HCT116 (cell line): Measurements from ENCODE around the gene SPDYE4.

Source experiments
- YY1 ChIP-seq: IDR thresholded peaks from 2 replicates; pipeline ENCODE4 v1.6.1; 2011; ENCODE audit warnings: low read length, low read depth, moderate library complexity, mild to moderate bottlenecking; ENCODE audit not compliant: insufficient replicate concordance; ENCODE audit errors: extremely low read depth
- TF ChIP-seq, protein P1 (sequence below), 3 experiments: fragments of 200-600 bp in 1 of 3; sonication (generic) in 1 of 3; IDR thresholded peaks in 2 of 3; conservative IDR thresholded peaks in 1 of 3; 2 replicates each; pipeline ENCODE4 v1.5.1; 2012 to 2017; ENCODE audit warnings: low read depth in 2 of 3, low read length in 2 of 3, antibody characterized with exemption in 1 of 3, borderline replicate concordance in 1 of 3, control low read depth in 1 of 3, mild to moderate bottlenecking in 1 of 3, mixed read lengths in 1 of 3, mixed run types in 1 of 3, moderate library complexity in 1 of 3; ENCODE audit not compliant: insufficient read depth in 1 of 3
- TF ChIP-seq, protein P2 (sequence below): IDR thresholded peaks from 2 replicates; pipeline ENCODE4 v1.6.1; 2012
- TF ChIP-seq, protein P3 (sequence below): IDR thresholded peaks from 2 replicates; pipeline ENCODE4 v1.6.1; 2012

DNA sequence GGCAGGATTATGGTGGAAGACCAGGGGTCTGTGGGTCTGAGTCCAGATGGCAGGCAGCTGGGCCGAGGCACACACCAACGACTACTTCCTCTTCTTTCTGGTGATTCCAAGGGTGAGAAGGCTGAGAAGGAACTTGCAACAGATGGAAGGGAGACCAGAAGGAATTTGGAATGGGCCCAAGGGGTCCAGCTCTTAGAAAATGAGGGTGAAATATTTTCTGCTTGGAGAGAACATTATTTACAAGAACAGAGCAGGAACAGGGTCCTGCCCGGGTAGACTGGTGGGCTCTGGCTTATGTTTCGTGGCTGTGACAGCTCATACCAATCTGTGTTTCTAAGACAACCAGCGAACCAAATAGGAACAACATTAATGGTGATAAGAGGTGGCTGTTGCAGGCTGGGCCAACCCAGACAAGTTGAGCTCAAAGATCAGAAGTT lies 50.3 kb downstream of the SPDYE4 start:
- TF ChIP-seq, protein P1, sequence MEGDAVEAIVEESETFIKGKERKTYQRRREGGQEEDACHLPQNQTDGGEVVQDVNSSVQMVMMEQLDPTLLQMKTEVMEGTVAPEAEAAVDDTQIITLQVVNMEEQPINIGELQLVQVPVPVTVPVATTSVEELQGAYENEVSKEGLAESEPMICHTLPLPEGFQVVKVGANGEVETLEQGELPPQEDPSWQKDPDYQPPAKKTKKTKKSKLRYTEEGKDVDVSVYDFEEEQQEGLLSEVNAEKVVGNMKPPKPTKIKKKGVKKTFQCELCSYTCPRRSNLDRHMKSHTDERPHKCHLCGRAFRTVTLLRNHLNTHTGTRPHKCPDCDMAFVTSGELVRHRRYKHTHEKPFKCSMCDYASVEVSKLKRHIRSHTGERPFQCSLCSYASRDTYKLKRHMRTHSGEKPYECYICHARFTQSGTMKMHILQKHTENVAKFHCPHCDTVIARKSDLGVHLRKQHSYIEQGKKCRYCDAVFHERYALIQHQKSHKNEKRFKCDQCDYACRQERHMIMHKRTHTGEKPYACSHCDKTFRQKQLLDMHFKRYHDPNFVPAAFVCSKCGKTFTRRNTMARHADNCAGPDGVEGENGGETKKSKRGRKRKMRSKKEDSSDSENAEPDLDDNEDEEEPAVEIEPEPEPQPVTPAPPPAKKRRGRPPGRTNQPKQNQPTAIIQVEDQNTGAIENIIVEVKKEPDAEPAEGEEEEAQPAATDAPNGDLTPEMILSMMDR (IDR thresholded peaks at IDR 0.05 in 2 of 3, conservative IDR thresholded peaks at IDR 0.05 in 1 of 3; ENCODE audit: borderline replicate concordance in 1 of 3, insufficient read depth in 1 of 3, low read depth in 2 of 3, low read length in 2 of 3) = no peak
- TF ChIP-seq, protein P2, sequence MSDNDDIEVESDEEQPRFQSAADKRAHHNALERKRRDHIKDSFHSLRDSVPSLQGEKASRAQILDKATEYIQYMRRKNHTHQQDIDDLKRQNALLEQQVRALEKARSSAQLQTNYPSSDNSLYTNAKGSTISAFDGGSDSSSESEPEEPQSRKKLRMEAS = no peak
- no peak for TF ChIP-seq YY1
- TF ChIP-seq, protein P3, sequence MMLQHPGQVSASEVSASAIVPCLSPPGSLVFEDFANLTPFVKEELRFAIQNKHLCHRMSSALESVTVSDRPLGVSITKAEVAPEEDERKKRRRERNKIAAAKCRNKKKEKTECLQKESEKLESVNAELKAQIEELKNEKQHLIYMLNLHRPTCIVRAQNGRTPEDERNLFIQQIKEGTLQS = no peak
